NCI-H1105 (cell line): ENCODE measurements around the gene ACTL6A.
"Not testable (repeated sequence)": the region's sequence is repeated elsewhere in the genome, so short reads cannot be mapped to it uniquely, and the experiment has no call there.

Experiments
- DNase-seq: peaks from one replicate; lab custom pipeline; 2025; lab: John Stamatoyannopoulos, UW

The ACTL6A gene

DNA sequence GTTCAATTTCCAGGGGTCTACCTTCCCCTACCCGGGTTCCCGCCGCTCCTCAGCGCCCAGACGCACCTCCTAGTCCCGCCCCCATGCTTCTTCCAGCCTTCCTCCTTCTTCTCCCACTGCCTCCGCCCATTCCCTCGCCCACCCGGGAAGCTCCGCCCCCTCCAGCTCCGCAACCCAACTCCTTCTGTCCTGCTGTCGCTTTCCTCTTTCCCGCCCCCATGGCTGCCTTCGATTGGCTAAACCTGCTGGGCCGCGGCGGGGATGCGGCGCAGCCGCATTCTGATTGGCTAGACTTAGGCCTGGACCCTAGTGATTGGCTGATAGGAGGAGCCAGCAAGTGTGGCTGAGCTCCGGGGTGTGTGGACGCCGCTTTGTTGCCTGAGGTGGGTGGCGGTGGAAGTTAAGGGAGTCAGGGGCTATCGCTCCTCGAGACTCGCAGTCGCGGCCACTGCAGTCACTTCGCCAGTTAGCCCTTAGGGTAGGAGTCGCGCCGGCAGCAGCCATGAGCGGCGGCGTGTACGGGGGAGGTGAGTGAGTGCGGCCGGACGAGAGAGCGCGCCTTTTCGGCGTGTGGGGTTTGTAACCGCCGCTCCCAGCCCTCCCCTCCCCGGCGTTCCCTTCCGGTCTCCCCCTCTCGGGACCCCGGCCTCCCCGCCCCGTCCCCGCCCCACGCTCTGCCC lies at the start of gene ACTL6A:
ACTL6A (plus strand) TSS at position 336 of the 680 bp plus-strand sequence; CDS start at position 503, 167 bp downstream.
- peak; percentile 100 for DNase-seq

DNA sequence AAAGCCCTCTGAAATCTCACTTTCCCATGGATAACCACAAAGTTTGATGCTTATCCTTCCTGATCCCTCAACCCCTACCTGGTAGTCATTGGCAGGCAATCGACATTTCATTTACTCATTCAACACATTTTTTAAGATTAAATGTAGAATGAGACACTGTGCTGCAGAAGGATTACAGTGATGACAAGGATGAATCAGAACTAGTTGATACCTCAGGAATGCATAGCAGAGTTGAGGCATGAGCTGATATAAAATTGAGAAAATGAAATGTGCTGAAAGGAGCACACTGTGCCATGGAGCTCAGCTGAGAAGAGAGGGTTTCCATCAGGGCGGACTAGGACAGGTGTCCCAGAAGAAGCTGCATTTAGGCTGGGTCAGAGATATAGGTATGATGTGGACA lies 48.9 kb upstream of the ACTL6A start:
- no peak for DNase-seq

DNA sequence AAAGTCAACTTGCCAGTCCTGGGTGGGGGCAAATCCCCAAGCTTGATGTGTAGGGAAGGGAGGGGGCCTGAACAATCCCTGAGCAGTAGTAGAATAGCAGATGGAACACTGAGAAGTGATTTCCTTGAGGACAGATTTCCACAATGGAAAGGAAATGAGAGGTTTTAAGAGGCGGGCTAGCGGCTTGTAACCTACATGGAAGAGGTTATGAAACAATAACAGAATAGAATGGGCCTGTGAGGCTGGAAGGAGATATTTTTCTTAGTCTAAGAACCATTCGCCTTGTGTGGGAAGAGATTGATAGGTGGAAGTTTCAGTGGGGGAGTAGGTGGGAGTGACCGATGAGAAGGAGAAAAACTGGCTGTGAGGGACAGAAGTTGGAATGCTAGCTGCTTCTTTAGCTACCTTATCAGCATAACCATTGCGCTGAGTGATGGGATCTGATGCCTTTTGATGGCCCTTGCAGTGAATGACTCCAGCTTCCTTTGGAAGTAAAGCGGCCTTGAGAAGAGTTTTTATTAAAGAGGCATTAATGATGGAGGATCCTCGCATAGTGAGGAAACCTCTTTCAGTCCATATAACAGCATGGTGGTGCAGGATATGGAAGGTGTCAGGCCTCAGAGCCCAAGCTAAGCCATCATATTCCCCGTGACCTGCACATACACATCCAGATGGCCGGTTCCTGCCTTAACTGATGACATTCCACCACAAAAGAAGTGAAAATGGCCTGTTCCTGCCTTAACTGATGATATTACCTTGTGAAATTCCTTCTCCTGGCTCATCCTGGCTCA lies 46.1 kb upstream of the ACTL6A start:
- DNase-seq, result not testable (repeated sequence)

DNA sequence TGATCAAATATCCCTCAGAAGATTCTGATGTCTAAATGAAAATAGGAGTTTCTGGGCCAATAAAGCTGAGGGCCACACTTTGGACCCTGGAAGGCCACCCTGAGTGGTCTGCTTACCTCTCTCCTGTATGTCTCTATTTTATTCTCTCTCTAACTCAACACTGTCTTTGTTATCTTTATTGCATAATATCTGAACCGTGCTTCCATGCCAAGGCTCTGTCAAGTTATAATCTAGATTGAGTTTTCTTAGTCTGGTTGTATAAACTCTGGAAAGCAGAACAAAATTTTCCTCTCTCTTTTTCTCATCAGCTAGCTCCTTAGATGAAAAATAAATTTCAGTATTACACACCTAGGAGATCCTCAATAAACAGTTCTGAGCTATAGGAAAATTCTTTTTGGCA lies 36.2 kb upstream of the ACTL6A start:
- DNase-seq, result no peak

DNA sequence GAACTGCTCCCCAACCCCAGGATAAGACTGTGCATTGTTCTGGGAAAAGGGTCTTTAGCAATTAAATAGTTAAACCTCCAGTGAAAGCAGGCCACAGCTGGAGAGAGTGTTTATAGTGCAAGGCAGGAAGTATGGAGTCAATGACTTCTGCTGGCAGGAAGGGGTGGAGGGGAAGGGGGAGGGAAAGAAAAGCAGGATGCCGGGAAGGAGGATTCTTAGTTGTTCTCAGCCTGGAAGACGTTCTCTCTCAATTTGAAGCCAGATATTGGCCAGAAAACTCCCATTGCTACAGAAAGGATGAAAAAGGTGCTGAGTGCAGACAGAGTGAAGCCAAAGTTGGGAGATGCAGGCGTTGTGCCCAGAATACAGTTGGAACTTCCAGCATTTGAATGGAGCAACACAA lies 35.7 kb upstream of the ACTL6A start:
- peak; percentile 14 for DNase-seq

DNA sequence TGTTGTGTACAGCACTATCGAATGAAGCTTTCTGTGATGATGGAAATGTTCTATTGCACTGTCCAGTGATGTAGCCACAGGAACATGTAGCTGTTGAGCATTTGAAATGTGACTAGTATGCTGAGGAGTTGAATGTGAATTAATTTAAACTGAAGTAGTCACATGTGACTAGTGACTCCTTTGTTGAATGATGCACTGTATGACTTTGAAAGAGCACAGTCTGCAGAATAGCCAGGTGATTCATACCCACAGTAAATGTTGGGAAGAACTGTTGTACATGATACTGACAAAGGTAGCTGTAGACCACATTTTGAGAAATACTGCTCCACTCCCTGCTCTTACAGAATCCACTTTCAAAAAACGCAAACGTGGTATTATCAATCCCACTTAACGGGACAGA lies 34.0 kb upstream of the ACTL6A start:
- DNase-seq, result no peak

DNA sequence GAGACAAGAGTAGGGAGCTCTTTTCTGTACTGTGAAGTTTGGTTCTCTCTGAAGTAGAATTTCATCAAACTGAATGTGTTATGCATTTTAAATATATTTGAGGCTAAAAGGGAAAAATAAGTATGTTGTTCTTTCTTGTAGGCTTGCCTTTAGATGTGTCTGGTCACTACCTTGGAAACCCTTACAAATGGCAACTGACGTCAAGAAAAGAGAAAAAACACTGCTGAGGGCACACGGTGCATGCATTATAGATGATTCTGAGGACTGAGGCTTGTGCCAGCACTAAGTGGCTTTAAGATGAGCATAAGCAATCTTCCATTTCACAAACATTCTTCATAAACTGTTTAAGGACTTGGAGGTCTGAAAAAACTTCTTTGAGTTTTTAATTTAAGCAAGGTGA lies 31.1 kb upstream of the ACTL6A start:
- no peak for DNase-seq

DNA sequence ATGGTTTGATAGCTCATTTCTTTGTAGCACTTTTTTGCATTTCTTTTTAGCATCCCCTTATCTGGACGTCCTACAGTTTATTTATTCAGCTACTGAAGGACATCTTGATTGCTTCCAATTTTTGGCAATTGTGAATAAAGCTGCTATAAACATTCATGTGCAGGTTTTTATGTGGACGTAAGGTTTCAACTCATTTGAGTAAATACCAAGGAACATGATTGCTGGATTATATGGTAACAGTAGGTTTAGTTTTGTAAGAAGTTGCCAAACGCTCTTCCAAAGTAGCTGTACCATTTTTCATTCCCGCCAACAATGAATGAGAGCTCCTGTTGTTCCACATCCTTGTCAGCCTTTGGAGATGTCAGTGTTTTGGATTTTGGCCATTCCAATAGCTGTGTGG lies 29.5 kb upstream of the ACTL6A start:
- DNase-seq, result no peak

DNA sequence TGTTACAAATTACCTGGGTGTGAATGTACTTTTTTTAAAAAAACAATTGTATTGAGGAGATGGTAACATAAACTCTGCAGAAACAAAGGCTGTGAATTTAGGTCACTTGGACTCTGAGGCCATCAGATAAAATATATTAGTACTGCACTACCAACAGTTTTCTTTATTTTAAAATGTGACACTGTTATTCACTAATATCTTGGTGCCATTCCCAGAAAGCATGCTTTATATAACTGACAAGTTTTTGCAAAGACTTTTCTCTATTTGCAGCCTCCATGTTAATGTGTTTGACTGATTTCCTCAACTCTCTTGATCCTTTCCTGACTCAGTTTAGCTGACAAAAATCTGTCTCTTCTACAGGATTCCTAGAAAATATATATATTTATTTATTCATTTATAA lies 26.5 kb upstream of the ACTL6A start:
- DNase-seq, result no peak

DNA sequence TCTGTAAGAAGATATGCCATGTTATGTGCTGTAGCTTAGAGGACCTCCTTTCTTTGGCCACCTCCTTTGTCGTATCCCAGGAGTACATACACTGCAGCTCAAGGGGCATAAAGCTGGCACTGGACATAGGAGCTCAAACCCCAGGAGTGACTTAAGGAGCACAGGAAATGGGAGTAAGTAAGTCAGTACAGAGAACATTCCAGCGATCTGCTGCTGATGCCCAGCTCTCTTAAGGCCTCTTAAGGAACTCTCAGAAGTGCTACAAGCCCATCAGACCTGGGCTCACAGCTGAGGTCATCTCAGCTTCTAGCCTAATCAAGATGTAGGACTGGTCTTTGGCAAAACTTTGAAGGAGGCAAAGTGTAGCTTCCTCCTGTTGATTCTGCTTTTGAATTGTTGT lies 21.6 kb upstream of the ACTL6A start:
- DNase-seq, result no peak

DNA sequence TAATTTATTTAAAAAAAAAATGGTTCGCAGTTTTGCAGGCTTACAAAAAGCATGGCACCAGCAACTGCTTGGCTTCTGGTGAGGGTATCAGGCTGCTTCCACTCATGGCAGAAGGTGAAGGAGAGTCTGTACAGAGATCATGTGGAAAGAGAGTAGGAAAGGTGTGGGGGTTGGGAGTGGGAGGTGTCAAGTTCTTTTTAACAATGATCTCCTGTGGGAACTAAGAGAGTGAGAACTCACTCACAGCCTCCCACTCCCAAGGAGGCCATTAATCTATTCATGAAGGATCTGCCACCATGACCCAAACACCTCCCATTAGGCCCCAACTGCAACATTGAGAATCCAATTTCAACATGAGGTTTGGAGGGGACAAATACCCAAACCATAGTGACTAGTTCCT lies 21.1 kb upstream of the ACTL6A start:
- DNase-seq, result no peak

DNA sequence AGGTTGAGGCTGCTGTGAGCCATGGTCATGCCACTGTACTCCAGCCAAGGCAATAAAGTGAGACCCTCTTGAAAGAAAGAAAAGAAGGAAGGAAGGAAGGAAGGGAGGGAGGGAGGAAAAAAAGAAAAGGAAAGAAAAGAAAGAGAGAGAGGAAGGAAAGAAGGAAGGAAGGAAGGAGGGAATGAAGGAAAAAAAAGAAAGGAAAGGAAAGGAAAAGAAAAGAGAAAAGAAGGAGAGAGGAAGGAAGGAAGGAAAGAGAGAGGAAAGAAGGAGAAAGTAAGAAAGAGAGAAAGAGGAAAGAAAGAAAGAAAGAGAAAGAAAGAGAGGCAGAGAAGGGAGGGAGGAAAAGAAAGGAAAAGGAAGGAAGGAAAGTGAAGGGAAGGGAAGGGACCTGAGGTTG lies 20.4 kb upstream of the ACTL6A start:
- no peak for DNase-seq

DNA sequence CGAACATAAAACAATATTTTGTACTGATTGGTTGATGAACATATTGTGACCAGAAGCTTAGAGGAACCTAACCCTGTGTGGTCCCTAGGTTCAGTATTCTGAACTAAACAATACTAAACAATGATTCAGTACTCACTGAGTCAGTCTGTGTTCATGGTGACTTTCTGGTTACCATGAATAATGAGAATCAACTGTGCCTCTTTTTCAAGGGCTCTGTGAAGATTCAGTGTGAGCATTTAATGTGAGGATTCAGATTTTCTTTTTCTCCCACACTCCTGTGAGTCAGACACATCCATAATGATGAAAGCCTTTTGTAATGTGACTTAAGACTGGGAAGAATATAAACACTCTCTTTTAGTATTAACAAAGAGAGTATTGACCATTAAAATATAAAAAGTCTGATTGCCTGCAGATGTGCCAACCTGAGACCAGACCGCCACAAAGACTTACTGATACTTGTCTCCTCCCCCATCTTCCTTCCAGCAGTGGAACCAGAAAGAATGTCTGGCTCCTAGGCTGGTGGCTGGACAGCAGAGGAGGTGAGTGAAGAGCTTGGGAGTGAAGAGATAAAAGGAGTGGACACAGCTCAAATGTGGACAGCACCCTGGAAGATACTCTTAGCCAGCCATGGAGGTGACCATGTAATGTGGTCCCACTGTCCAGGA lies 17.6 kb upstream of the ACTL6A start:
- no peak for DNase-seq

DNA sequence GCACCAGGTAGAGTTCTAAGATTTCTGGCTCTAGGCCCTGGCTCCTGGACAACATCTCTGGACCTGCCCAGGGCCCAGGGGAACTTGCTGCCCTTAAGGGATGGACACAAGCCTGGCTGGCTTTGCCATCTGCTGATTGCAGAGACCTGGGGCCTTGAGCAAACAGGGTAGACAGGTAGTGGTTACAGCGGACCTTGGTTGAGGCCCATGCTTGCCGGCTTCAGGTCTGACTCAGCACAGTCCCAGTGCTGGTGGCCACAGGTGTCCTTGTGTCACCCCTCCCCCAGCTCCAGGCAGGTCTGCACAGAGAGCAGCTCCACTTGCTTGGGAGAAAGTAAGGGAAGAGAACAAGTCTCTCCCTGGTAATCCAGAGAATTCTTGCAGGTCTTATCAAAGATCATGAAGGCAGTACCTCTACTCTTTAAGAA lies 15.9 kb upstream of the ACTL6A start:
- no peak for DNase-seq

DNA sequence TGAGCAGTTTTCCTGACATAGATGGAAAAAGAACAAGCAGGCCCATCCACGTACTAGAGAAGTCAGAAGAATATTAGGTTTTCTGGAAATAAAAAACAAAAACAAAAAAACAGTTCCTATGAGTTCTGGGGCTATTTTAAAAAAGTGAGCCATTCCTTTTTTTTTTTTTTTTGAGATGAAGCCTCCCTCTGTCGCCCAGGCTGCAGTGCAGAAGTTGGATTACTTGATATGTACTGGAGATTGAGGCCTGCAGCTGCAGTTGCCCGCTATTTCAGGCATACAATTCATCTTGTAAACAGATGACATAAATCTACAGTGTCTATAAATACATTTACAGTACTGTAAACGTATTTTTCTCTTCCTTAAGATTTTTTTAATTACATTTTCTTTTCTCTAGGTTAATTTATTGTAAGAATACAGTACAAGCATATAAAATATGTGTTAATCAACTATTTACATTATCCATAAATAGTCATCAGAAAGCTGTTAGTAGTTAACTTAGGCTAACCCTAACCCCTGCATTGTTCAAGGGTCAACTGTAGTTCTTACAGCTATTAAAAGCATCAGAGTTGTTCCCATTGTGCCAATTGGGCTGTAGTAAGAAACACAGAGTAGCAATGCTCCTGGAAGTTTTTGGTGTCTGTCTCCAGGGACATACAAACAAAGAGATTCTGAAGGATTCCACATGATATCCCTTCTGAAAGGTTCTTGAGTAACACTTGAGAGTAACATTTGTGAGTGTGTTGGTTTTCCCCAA lies 11.2 kb upstream of the ACTL6A start:
- DNase-seq, result no peak

DNA sequence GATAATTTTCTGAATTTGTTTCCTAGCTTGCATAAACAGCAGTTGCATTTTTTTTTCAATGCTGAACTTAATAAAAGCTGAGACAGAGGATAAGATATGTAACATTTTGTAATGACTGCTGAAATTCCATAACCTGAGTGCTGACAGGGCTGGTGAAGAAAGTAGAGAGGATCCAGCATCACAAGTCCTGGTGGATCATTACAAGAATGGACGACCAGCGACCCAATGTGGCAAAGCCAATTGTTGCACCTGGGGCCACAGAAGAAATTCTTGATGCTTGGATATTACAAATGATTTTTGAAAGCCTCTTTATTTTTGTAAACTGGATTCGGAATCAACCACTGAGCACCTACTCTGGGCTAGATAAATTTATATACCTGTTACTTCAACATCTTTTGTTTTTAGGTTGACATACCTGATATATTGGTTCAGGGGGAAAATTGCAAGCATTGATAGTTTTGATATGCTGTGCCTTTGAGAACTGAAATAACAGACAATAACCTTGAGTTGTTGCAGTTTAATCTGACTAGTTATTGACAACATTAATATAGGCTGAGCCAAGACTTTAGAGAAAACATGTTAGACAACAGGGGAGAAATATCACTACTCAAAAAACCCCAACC lies 3.9 kb upstream of the ACTL6A start:
- peak; percentile 42 for DNase-seq

DNA sequence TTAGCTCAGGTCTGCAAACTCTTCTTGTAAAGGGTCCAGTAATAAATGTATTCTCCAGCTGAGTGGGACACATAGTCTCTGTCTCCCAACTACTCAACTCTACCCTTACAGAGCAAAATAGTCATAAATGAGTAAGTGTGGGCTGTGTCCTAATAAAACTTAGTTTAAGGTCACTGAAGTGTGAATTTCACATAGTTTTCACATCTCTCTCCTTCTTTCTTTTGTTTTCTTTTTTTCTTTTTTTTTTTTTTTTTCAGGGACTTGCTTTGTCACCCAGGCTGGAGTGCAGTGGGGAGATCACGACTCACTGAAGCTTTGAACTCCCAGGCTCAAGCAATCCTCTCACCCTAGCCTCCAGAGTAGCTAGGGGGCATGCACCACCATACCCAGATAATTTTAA lies 1.9 kb upstream of the ACTL6A start:
- no peak for DNase-seq

DNA sequence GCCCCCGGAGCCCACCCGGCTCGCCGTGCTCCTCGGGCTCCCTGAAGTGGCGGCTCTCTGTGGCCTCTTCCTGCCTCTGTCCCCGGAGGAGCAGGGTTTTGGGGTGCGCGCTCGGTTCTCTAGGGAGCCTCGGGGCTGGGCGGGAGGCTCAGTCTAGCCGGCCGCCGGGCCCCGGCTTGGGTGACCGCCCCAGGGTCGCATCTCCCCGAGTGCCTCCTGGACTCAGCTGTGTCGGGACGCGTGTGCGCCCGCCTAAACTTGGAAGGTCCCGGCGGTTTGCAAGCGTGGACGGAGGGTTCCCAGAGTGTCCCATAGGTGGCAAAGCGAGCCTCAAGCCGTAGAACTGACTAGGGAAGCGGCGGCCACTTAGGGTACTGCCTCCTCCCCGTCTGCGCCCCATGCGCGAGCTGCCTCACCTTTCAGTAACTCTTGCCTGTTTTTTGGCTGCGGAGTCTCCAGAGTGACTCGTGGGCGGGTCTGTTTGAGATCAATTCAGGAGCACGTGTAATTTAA lies 601 bp downstream of the ACTL6A start:
- peak; percentile 72 for DNase-seq

DNA sequence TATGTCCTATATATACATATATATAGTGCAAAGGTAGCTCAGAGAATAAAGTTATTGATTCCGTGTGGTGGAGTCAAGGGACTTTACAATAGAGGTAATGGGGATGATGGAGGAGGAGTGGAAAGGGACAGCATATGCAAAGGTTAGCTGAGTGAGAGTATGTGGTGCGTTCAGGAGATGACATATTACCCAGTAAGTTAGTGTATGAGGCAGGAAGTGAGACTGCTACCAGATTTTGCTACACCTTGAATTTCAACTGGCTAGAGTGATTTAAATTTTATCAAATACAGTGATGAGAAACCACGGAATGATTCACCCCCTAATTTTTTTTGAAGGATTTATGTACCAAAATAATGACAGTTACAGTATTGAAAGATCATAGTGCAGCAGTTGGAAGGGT lies 2.8 kb downstream of the ACTL6A start:
- DNase-seq, result no peak

DNA sequence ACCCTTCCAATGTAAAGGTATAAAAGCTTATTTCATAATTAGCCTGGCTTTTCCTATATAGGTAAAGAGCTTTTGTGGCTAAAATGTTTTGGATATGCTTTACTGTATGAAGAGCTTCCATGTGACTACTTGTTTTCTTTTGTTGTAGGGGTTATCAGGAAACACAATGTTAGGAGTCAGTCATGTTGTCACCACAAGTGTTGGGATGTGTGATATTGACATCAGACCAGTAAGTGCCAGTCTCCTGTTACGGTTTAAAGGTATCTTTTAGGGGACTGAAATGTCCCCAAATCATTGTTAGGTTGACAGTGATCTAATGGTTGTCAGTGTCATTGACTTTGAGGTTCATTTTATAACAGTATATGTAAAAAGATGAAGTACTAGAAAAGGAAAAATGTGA lies 18.3 kb downstream of the ACTL6A start:
- DNase-seq, result no peak

DNA sequence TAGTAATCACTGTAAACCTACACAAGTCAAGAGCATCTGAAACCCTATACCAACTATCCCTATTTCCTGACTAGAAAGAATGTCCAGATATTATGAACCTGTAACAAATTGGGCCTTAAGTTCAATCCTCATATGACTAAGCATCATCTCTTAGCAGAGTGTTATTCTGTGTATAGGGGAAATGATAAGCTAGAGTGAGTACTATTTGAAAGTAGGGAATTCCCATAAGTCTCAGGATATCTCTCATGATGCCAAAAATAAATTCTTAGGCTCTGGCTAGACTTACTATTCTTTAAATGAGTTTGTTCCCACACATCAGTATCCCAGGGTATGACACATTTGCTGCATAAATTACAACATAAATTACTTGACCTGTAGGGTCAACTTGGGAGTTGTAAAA lies 26.4 kb downstream of the ACTL6A start:
- no peak for DNase-seq

DNA sequence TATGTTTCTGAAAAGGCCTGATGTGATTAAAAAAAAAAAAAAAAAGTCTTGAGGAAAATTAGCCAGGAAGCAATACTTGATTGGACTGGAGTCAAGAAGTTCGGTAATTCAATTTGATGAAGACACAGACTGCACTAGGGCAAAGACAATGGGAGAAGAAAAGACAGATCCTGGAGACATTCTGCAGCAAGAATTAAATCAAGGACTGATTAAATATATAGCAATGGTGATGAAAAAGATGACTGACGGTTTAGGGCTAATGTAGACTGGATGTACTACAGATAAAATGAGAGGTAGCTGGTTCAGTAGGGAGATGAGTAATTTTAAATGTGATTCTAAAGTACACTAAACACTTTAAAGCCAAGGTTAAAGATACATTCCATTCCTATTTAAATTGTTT lies 27.9 kb downstream of the ACTL6A start:
- no peak for DNase-seq
